K562 (cell line): Measurements from ENCODE around the gene GPER1. TPM values are rescaled to one million over a fixed set of nuclear protein-coding genes. Genes with fewer than 3 reads are reported as not detected.

Experiments used
- CBX8 ChIP-seq: fragments of 200-600 bp; sonication (generic); IDR thresholded peaks from 2 replicates; pipeline ENCODE4 v1.6.1; 2012; ENCODE audit warnings: borderline replicate concordance, mixed run types, low read depth, mild to moderate bottlenecking, moderate library complexity, mixed read lengths, low read length, control low read depth, inconsistent platforms; ENCODE audit not compliant: poor library complexity, severe bottlenecking; ENCODE audit errors: extremely low read depth
- CC2D1A ChIP-seq: fragments of 450-650 bp; IDR thresholded peaks from 2 replicates; pipeline ENCODE4 v1.6.1; 2017; ENCODE audit warnings: mild to moderate bottlenecking
- CHAMP1 ChIP-seq: fragments of 450-650 bp; IDR thresholded peaks from 2 replicates; pipeline ENCODE4 v1.6.1; 2016; ENCODE audit warnings: mild to moderate bottlenecking
- FOXO4 ChIP-seq: fragments of 450-650 bp; formaldehyde crosslinking; IDR thresholded peaks from 2 replicates; pipeline ENCODE4 v1.4.0; 2020; ENCODE audit warnings: mild to moderate bottlenecking, moderate library complexity
- HINFP ChIP-seq: fragments of 450-650 bp; conservative IDR thresholded peaks from 2 replicates; pipeline ENCODE4 v1.6.1; 2016; ENCODE audit warnings: missing genetic modification characterization, low read depth, mild to moderate bottlenecking, control low read depth, missing compliant biosample characterization
- IFI16 ChIP-seq: fragments of 250-450 bp; sonication (Bioruptor Pico); IDR thresholded peaks from 2 replicates; pipeline ENCODE4 v2.1.2; 2022; ENCODE audit warnings: mild to moderate bottlenecking, inconsistent platforms
- KDM4B ChIP-seq, 2 experiments: fragments of 450-650 bp in 1 of 2; sonication (generic) in 1 of 2; IDR thresholded peaks; 2 replicates each; pipeline ENCODE4 v1.6.1; 2016 to 2017; ENCODE audit warnings: borderline replicate concordance in 2 of 2, antibody characterized with exemption in 1 of 2, low read depth in 1 of 2, mild to moderate bottlenecking in 1 of 2
- MECOM ChIP-seq: fragments of 250-450 bp; sonication (Bioruptor Pico); IDR thresholded peaks from 2 replicates; pipeline ENCODE4 v1.8.0; 2022; ENCODE audit warnings: inconsistent platforms
- MLX ChIP-seq, 2 experiments: fragments of 450-650 bp in 1 of 2; sonication (generic) in 1 of 2; formaldehyde crosslinking; conservative IDR thresholded peaks; 2 replicates each; pipeline versions ENCODE4 v1.4.0 to v1.8.1; 2020 to 2022; ENCODE audit warnings: mild to moderate bottlenecking in 1 of 2, missing genetic modification reagents in 1 of 2
- NR2F6 ChIP-seq: fragments of 450-650 bp; formaldehyde crosslinking; IDR thresholded peaks from 2 replicates; pipeline ENCODE4 v1.4.0; 2020; ENCODE audit warnings: mild to moderate bottlenecking
- PHF21A ChIP-seq: fragments of 450-650 bp; IDR thresholded peaks from 2 replicates; pipeline ENCODE4 v1.6.1; 2017; ENCODE audit warnings: low read depth, borderline replicate concordance
- RBM39 ChIP-seq: fragments of 200-400 bp; formaldehyde crosslinking; optimal IDR thresholded peaks from 2 replicates; pipeline ENCODE3; 2018; ENCODE audit warnings: low read depth, low read length
- SMARCE1 ChIP-seq: fragments of 450-650 bp; IDR thresholded peaks from 2 replicates; pipeline ENCODE4 v1.7.1; 2016; ENCODE audit warnings: mild to moderate bottlenecking
- SRSF1 ChIP-seq: fragments of 200-400 bp; formaldehyde crosslinking; IDR thresholded peaks from 2 replicates; pipeline ENCODE4 v1.6.1; 2017; ENCODE audit warnings: mild to moderate bottlenecking, low read depth, low read length, moderate library complexity
- STAT5A ChIP-seq: IDR thresholded peaks from 2 replicates; pipeline ENCODE4 v1.6.1; 2012; ENCODE audit warnings: low read length, inconsistent platforms, borderline replicate concordance
- XRCC3 ChIP-seq: fragments of 450-650 bp; IDR thresholded peaks from 2 replicates; pipeline ENCODE4 v1.6.1; 2017; ENCODE audit warnings: mild to moderate bottlenecking, moderate library complexity
- ZBTB12 ChIP-seq: fragments of 250-450 bp; sonication (Bioruptor Pico); IDR thresholded peaks from 2 replicates; pipeline ENCODE4 v1.4.0; 2020
- ZNF316 ChIP-seq: fragments of 450-650 bp; IDR thresholded peaks from 2 replicates; pipeline ENCODE4 v1.6.1; 2016
- ZNF347 ChIP-seq: fragments of 450-650 bp; formaldehyde crosslinking; IDR thresholded peaks from 2 replicates; pipeline ENCODE4 v1.4.0; 2020; ENCODE audit warnings: low read depth, mild to moderate bottlenecking, moderate library complexity
- ZNF551 ChIP-seq: fragments of 250-450 bp; sonication (Bioruptor Pico); IDR thresholded peaks from 2 replicates; pipeline ENCODE4 v1.5.0; 2021; ENCODE audit warnings: mild to moderate bottlenecking, moderate library complexity
- ZNF699 ChIP-seq: fragments of 250-450 bp; sonication (Bioruptor Pico); IDR thresholded peaks from 2 replicates; pipeline ENCODE4 v1.8.0; 2021; ENCODE audit warnings: mild to moderate bottlenecking, moderate library complexity; ENCODE audit not compliant: insufficient replicate concordance
- polyA plus RNA-seq, 8 experiments: library from polyadenylated mRNA; depleted of rRNA in 4 of 8; stranded (reverse) in 5 of 8; unstranded in 3 of 8; fragments of >200 nt; fragmentation: Nextera tagmentation in 2 of 8; fragmentation: Illumina TruSeq in 1 of 8; extraction: Ambion mirVana in 2 of 8; extraction: Trizol in 1 of 8; gene quantifications; 2 replicates each; pipeline versions ENCODE4 v1.2.1 to v1.2.3, GENCODE V29; 2011 to 2014; ENCODE audit warnings: inconsistent platforms in 1 of 8, missing spikeins in 1 of 8
- total RNA-seq, 7 experiments: library from RNA; depleted of rRNA in 6 of 7; stranded (reverse); fragments of >200 nt in 6 of 7; fragmentation: Illumina TruSeq in 2 of 7; extraction: Trizol in 2 of 7; gene quantifications; 2 replicates each; pipeline versions ENCODE4 v1.2.1 to v1.2.3, GENCODE V29; 2011 to 2021; ENCODE audit warnings: low replicate concordance in 1 of 7

GPER1 gene
- total and polyA plus RNA-seq, 9 of the 15 experiments (the other 6 are each of a cell fraction or from before 2014, with no cell fraction given): 0.04 to 0.09 (median 0.08) TPM; not detected in 6

GRCh38 chr7:1044189-1045068 lies 43.5 kb upstream of the GPER1 start, which contains the start of gene GPR146 (continued):
- TF ChIP-seq RBM39 (no peak), PHF21A (no peak), MECOM (no peak), SMARCE1 (peak; percentile 87), SRSF1 (no peak), MLX (CRISPR knock-in tag; conservative IDR thresholded peaks at IDR 0.05) (no peak), XRCC3 (no peak), ZNF551 (no peak), KDM4B (IDR thresholded peaks at IDR 0.05; ENCODE audit: borderline replicate concordance in 2 of 2, low read depth in 1 of 2) (no peak), ZBTB12 (CRISPR knock-in tag) (no peak), ZNF347 (no peak), FOXO4 (CRISPR knock-in tag) (no peak), CC2D1A (no peak), CBX8 (no peak), NR2F6 (CRISPR knock-in tag) (no peak), CHAMP1 (no peak), STAT5A (0 out of 2 replicates have a peak, but pooled peaks have one; percentile 24), IFI16 (CRISPR knock-in tag) (no peak), ZNF316 (peak; percentile 100), ZNF699 (no peak), HINFP (tag) (no peak)
